Loucy (cell line): ENCODE measurements around the gene CD44.

Source experiments
- EZH2phosphoT487 ChIP-seq: fragments of 200-600 bp; IDR thresholded peaks from 2 replicates; pipeline ENCODE4 v1.6.1; 2018; ENCODE audit warnings: antibody characterized with exemption, mild to moderate bottlenecking, moderate library complexity, borderline replicate concordance
- TF ChIP-seq, protein P1 (sequence below): fragments of 200-600 bp; sonication (generic); conservative IDR thresholded peaks from 2 replicates; pipeline ENCODE4 v1.5.1; 2014; ENCODE audit warnings: mild to moderate bottlenecking, antibody characterized with exemption, low read length

- TF ChIP-seq, protein P1, sequence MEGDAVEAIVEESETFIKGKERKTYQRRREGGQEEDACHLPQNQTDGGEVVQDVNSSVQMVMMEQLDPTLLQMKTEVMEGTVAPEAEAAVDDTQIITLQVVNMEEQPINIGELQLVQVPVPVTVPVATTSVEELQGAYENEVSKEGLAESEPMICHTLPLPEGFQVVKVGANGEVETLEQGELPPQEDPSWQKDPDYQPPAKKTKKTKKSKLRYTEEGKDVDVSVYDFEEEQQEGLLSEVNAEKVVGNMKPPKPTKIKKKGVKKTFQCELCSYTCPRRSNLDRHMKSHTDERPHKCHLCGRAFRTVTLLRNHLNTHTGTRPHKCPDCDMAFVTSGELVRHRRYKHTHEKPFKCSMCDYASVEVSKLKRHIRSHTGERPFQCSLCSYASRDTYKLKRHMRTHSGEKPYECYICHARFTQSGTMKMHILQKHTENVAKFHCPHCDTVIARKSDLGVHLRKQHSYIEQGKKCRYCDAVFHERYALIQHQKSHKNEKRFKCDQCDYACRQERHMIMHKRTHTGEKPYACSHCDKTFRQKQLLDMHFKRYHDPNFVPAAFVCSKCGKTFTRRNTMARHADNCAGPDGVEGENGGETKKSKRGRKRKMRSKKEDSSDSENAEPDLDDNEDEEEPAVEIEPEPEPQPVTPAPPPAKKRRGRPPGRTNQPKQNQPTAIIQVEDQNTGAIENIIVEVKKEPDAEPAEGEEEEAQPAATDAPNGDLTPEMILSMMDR, result no peak
- TF ChIP-seq EZH2phosphoT487, result no peak
Measured at GRCh38 chr11:35185696-35186095, 46.7 kb downstream of the CD44 start.
